Epithelial cell of proximal tubule (primary cell): Measurements from ENCODE around the gene ACTL9. TPM values are rescaled to one million over a fixed set of nuclear protein-coding genes. Genes with fewer than 3 reads are reported as not detected.

Experiments
- DNase-seq: peaks from one replicate; pipeline ENCODE4 v3.0.0-alpha.2; 2011; ENCODE audit warnings: low read depth
- H3K4me3 ChIP-seq: 2 replicates; pipeline ENCODE4 v1.5.1; 2011; ENCODE audit warnings: low read depth, mild to moderate bottlenecking, low read length
- CTCF ChIP-seq: conservative IDR thresholded peaks from 2 replicates; pipeline ENCODE4 v1.5.1; 2012; ENCODE audit warnings: low read depth, mild to moderate bottlenecking, low read length
- total RNA-seq: library from RNA; depleted of rRNA; stranded (reverse); fragments of >200 nt; gene quantifications from 2 replicates; pipeline ENCODE4 v1.2.3, GENCODE V29; 2015

The ACTL9 gene
- total RNA-seq, 1 donor from 2014 or later, result not detected

GRCh38 chr19:8696993-8697392, 1.6 kb downstream of the ACTL9 start:
- no peak for DNase-seq
- no peak for TF ChIP-seq CTCF
- H3K4me3 ChIP-seq, result no peak overlapping the region

GRCh38 chr19:8695911-8696310, 2.7 kb downstream of the ACTL9 start:
- no peak for DNase-seq
- no peak for TF ChIP-seq CTCF
- no peak overlapping the region for H3K4me3 ChIP-seq

GRCh38 chr19:8695501-8695900, 3.1 kb downstream of the ACTL9 start:
- no peak for DNase-seq
- no peak for TF ChIP-seq CTCF
- no peak overlapping the region for H3K4me3 ChIP-seq

- TF ChIP-seq CTCF, result no peak
- DNase-seq, result no peak
- H3K4me3 ChIP-seq, result no peak overlapping the region
Observed at GRCh38 chr19:8690753-8691539, 7.6 kb downstream of the ACTL9 start.

- no peak for TF ChIP-seq CTCF
- no peak overlapping the region for H3K4me3 ChIP-seq
- no peak for DNase-seq
Observed at GRCh38 chr19:8688930-8689329, 9.7 kb downstream of the ACTL9 start.

- no peak for TF ChIP-seq CTCF
- DNase-seq, result no peak
- H3K4me3 ChIP-seq, result no peak overlapping the region
Observed at GRCh38 chr19:8686549-8686948, 12.0 kb downstream of the ACTL9 start.
